Type B pancreatic cell (in vitro differentiated cells): ENCODE measurements around the gene MEF2A. TPM values are rescaled to one million over a fixed set of nuclear protein-coding genes. Genes with fewer than 3 reads are reported as not detected.

Source experiments
- DNase-seq: peaks from one replicate; pipeline ENCODE4 v3.0.0; 2021; ENCODE audit warnings: mixed read lengths; ENCODE audit not compliant: unreplicated experiment; ENCODE audit errors: extremely low spot score
- H3K27ac Mint-ChIP-seq: 2 replicates; pipeline ENCODE4 v1.8.0; 2021; ENCODE audit warnings: mild to moderate bottlenecking, mixed read lengths
- H3K27me3 Mint-ChIP-seq: 2 replicates; pipeline ENCODE4 v1.8.0; 2021; ENCODE audit warnings: mixed read lengths
- H3K36me3 Mint-ChIP-seq: 2 replicates; pipeline ENCODE4 v1.8.0; 2021; ENCODE audit warnings: mixed read lengths
- H3K4me1 Mint-ChIP-seq: one replicate; pipeline ENCODE4 v1.8.0; 2021; ENCODE audit warnings: mixed read lengths; ENCODE audit not compliant: unreplicated experiment
- H3K4me3 Mint-ChIP-seq: 2 replicates; pipeline ENCODE4 v1.8.0; 2021; ENCODE audit warnings: mild to moderate bottlenecking, mixed read lengths
- H3K9me3 Mint-ChIP-seq: 2 replicates; pipeline ENCODE4 v1.8.0; 2021; ENCODE audit warnings: mixed read lengths
- CTCF ChIP-seq: fragments of 200-600 bp; sonication (generic); conservative IDR thresholded peaks from 2 replicates; pipeline ENCODE4 v1.5.0; 2021; ENCODE audit warnings: antibody characterized with exemption, mild to moderate bottlenecking
- total RNA-seq: library from RNA; stranded (reverse); gene quantifications from 2 replicates; pipeline ENCODE4 v1.2.1, GENCODE V29; 2021; ENCODE audit warnings: low replicate concordance

Gene MEF2A
- total RNA-seq, 1 donor from 2014 or later, result 26.0 TPM

- no peak for TF ChIP-seq CTCF
- no peaks in the 10 kb centered on the region for H3K27me3 Mint-ChIP-seq
- H3K27ac Mint-ChIP-seq, result no peak overlapping the region
- DNase-seq, result no peak
- H3K36me3 Mint-ChIP-seq, result peaks cover 33% of the 10 kb centered on the region
- peaks cover 4% of the 10 kb centered on the region for H3K9me3 Mint-ChIP-seq
- no peak overlapping the region for H3K4me3 Mint-ChIP-seq
- H3K4me1 Mint-ChIP-seq, result no peaks in the 10 kb centered on the region
These were observed 156.1 kb downstream of the MEF2A start for GRCh38 chr15:99721896-99722295.

- no peaks in the 10 kb centered on the region for H3K4me1 Mint-ChIP-seq
- H3K27me3 Mint-ChIP-seq, result no peaks in the 10 kb centered on the region
- TF ChIP-seq CTCF, result no peak
- no peak overlapping the region for H3K4me3 Mint-ChIP-seq
- no peak overlapping the region for H3K27ac Mint-ChIP-seq
- H3K36me3 Mint-ChIP-seq, result peaks cover 33% of the 10 kb centered on the region
- H3K9me3 Mint-ChIP-seq, result peaks cover 4% of the 10 kb centered on the region
- DNase-seq, result no peak
These were observed 156.6 kb downstream of the MEF2A start for GRCh38 chr15:99722406-99722805.

GRCh38 chr15:99726333-99726732 lies 160.5 kb downstream of the MEF2A start:
- Mint-ChIP-seq H3K27me3 (no peaks in the 10 kb centered on the region), H3K36me3 (peaks cover 27% of the 10 kb centered on the region), H3K4me3 (no peak overlapping the region), H3K4me1 (peaks cover 18% of the 10 kb centered on the region), H3K9me3 (peaks cover 4% of the 10 kb centered on the region), H3K27ac (no peak overlapping the region)
- DNase-seq, result no peak
- no peak for TF ChIP-seq CTCF

GRCh38 chr15:99727330-99727729 lies 161.5 kb downstream of the MEF2A start:
- Mint-ChIP-seq H3K4me3 (no peak overlapping the region), H3K9me3 (peaks cover 4% of the 10 kb centered on the region), H3K4me1 (peaks cover 21% of the 10 kb centered on the region), H3K27ac (no peak overlapping the region), H3K36me3 (peaks cover 25% of the 10 kb centered on the region), H3K27me3 (no peaks in the 10 kb centered on the region)
- TF ChIP-seq CTCF, result no peak
- no peak for DNase-seq

- Mint-ChIP-seq H3K27me3 (no peaks in the 10 kb centered on the region), H3K4me1 (peaks cover 21% of the 10 kb centered on the region), H3K27ac (no peak overlapping the region), H3K4me3 (no peak overlapping the region), H3K9me3 (peaks cover 4% of the 10 kb centered on the region), H3K36me3 (peaks cover 23% of the 10 kb centered on the region)
- TF ChIP-seq CTCF, result no peak
- no peak for DNase-seq
These were observed 161.9 kb downstream of the MEF2A start for GRCh38 chr15:99727733-99728132.

GRCh38 chr15:99728916-99729315 lies 163.1 kb downstream of the MEF2A start:
- peaks cover 25% of the 10 kb centered on the region for H3K4me1 Mint-ChIP-seq
- H3K9me3 Mint-ChIP-seq, result peaks cover 1% of the 10 kb centered on the region
- no peaks in the 10 kb centered on the region for H3K27me3 Mint-ChIP-seq
- H3K27ac Mint-ChIP-seq, result no peak overlapping the region
- no peak for DNase-seq
- no peak overlapping the region for H3K4me3 Mint-ChIP-seq
- TF ChIP-seq CTCF, result no peak
- H3K36me3 Mint-ChIP-seq, result peaks cover 18% of the 10 kb centered on the region
